RWPE1 (cell line): ENCODE data around the gene PRRT1.

Experiments
- CTCF ChIA-PET: fragments of 350-600 bp; sonication (Branson Sonifier 250); formaldehyde crosslinking; extraction: SDS; loops from one replicate; lab custom pipeline; 2021; lab: Yijun Ruan, JAX
- POLR2A ChIA-PET: fragments of 400-600 bp; formaldehyde crosslinking; extraction: SDS; loops from one replicate; lab custom pipeline; 2020; ENCODE audit warnings: antibody characterized with exemption; ENCODE audit not compliant: low non-redundant PET; lab: Yijun Ruan, JAX
- DNase-seq: peaks from one replicate; pipeline ENCODE4 v3.0.0; 2012; ENCODE audit warnings: low spot score
- H3K27ac ChIP-seq: fragments of 450-650 bp; 2 replicates; pipeline ENCODE4 v1.5.1; 2017
- CTCF ChIP-seq: fragments of 450-650 bp; conservative IDR thresholded peaks from 2 replicates; pipeline ENCODE4 v1.5.1; 2017; ENCODE audit warnings: low read depth, mild to moderate bottlenecking

PRRT1 gene

GRCh38 chr6:32191696-32192607 lies 40.2 kb upstream of the PRRT1 start:
- no peak for TF ChIP-seq CTCF
- ChIA-PET CTCF (interaction anchor here (0.7 kb wide), 1 partner anchor 223 kb away, joined by 3 read pairs; no protein-coding TSS in a partner anchor), POLR2A (no interaction called here)
- peak overlapping the region; percentile 88 for H3K27ac ChIP-seq
- no peak for DNase-seq

GRCh38 chr6:32190911-32191677 lies 39.4 kb upstream of the PRRT1 start:
- TF ChIP-seq CTCF, result no peak
- H3K27ac ChIP-seq, result peak overlapping the region; percentile 88
- no peak for DNase-seq
- ChIA-PET CTCF (interaction anchor here (0.7 kb wide), 1 partner anchor 224 kb away, joined by 3 read pairs; no protein-coding TSS in a partner anchor), POLR2A (no interaction called here)

- DNase-seq, result peak; percentile 64
- CTCF ChIA-PET, result no interaction called here
- peak within 1 kb of the TSS; percentile 88 for H3K27ac ChIP-seq
- POLR2A ChIA-PET, result no interaction called here
- no peak for TF ChIP-seq CTCF
Observed at GRCh38 chr6:32190054-32190851, 38.5 kb upstream of the PRRT1 start, which contains the start of gene PBX2. Gene PBX2, minus strand, starts transcription at chr6:32190202. Its CDS starts 287 bp downstream, at chr6:32189915.

GRCh38 chr6:32189742-32190053 lies 38.0 kb upstream of the PRRT1 start:
- no peak for DNase-seq
- ChIA-PET POLR2A (no interaction called here), CTCF (no interaction called here)
- no peak for TF ChIP-seq CTCF
- H3K27ac ChIP-seq, result peak overlapping the region; percentile 88

- TF ChIP-seq CTCF, result no peak
- peak overlapping the region; percentile 88 for H3K27ac ChIP-seq
- DNase-seq, result no peak
- POLR2A ChIA-PET, result no interaction called here
- CTCF ChIA-PET, result interaction anchor here (0.7 kb wide), 1 partner anchor 1284 kb away, joined by 4 read pairs; no protein-coding TSS in a partner anchor
Observed at GRCh38 chr6:32189069-32189741, 37.5 kb upstream of the PRRT1 start.
